ENCODE results near the gene NPEPL1.

Gene NPEPL1

GRCh38 chr20:58669287-58670006, 23.2 kb upstream of the NPEPL1 start:
- H4K91ac ChIP-seq (ENCODE audit: low read depth, low read length, poor library complexity), result no peak overlapping the region
- no peak overlapping the region for H2AFZ ChIP-seq (ENCODE audit: low read length)
- H2BK15ac ChIP-seq (ENCODE audit: low read length), result no peak overlapping the region
- peaks cover 0 to 2% (median 0%) of the 10 kb centered on the region in 3 experiments for H3K27me3 ChIP-seq (ENCODE audit: control insufficient read depth in 3 of 3, insufficient read depth in 3 of 3, low read depth in 1 of 3, low read length in 3 of 3)
- no peak overlapping the region for H3K14ac ChIP-seq (ENCODE audit: low read length)
- H2AK5ac ChIP-seq (ENCODE audit: low read depth, low read length), result no peak overlapping the region
- peak overlapping the region; percentile 81 for H3K18ac ChIP-seq (ENCODE audit: low read length)
- DNase-seq (ENCODE audit: low spot score), result no peak
- H3K27ac ChIP-seq (replicated peaks; ENCODE audit: low read length), result no peak overlapping the region
- no CpG with 5 or more reads among the region's 16 CpGs for WGBS, 2 donors (ENCODE audit: extremely low coverage in 2 of 2, insufficient read length in 2 of 2, insufficient replicate concordance in 1 of 2)
- no peaks in the 10 kb centered on the region for H3K9me3 ChIP-seq (replicated peaks in 1 of 2; ENCODE audit: control insufficient read depth in 2 of 2, insufficient read depth in 1 of 2, low read depth in 1 of 2, low read length in 2 of 2)
- H2BK12ac ChIP-seq (ENCODE audit: low read length), result no peak overlapping the region
- peaks cover 4% of the 10 kb centered on the region for H3K79me1 ChIP-seq (ENCODE audit: low read depth, low read length)
- no peak overlapping the region for H2BK5ac ChIP-seq (ENCODE audit: low read length)
- no peak overlapping the region for H3K4ac ChIP-seq (ENCODE audit: low read length)
- H3K36me3 ChIP-seq (replicated peaks in 1 of 2; ENCODE audit: control insufficient read depth in 2 of 2, insufficient read depth in 2 of 2, low read length in 2 of 2), result peaks cover 13 to 86% of the 10 kb centered on the region in 2 donors
- H3K9ac ChIP-seq (ENCODE audit: low read depth, low read length, poor library complexity), result no peak overlapping the region
- H3K4me1 ChIP-seq (ENCODE audit: control insufficient read depth in 2 of 2, insufficient read depth in 1 of 2, low read depth in 1 of 2, low read length in 2 of 2), result peaks cover 0 to 7% of the 10 kb centered on the region in 2 donors
- H3K23ac ChIP-seq (ENCODE audit: low read depth, low read length, poor library complexity), result no peak overlapping the region
- H4K8ac ChIP-seq (ENCODE audit: low read depth, low read length), result no peak overlapping the region
- no peak overlapping the region for H3K4me3 ChIP-seq (ENCODE audit: low read length in 2 of 2)
- H3K4me2 ChIP-seq (ENCODE audit: insufficient read depth, low read length, poor library complexity, severe bottlenecking), result no peak overlapping the region
- H2BK120ac ChIP-seq (ENCODE audit: low read depth, low read length), result no peak overlapping the region

GRCh38 chr20:58670102-58670501, 22.5 kb upstream of the NPEPL1 start:
- Histone ChIP-seq H3K36me3 (replicated peaks in 1 of 2; ENCODE audit: control insufficient read depth in 2 of 2, insufficient read depth in 2 of 2, low read length in 2 of 2) (peaks cover 13 to 87% of the 10 kb centered on the region in 2 donors), H3K4me1 (ENCODE audit: control insufficient read depth in 2 of 2, insufficient read depth in 1 of 2, low read depth in 1 of 2, low read length in 2 of 2) (peaks cover 0 to 7% of the 10 kb centered on the region in 2 donors), H2BK120ac (ENCODE audit: low read depth, low read length) (no peak overlapping the region), H3K27me3 (ENCODE audit: control insufficient read depth in 3 of 3, insufficient read depth in 3 of 3, low read depth in 1 of 3, low read length in 3 of 3) (peaks cover 0 to 2% (median 0%) of the 10 kb centered on the region in 3 experiments), H2AFZ (ENCODE audit: low read length) (no peak overlapping the region), H3K4me2 (ENCODE audit: insufficient read depth, low read length, poor library complexity, severe bottlenecking) (no peak overlapping the region), H3K23ac (ENCODE audit: low read depth, low read length, poor library complexity) (no peak overlapping the region), H2AK5ac (ENCODE audit: low read depth, low read length) (no peak overlapping the region), H2BK12ac (ENCODE audit: low read length) (no peak overlapping the region), H3K4ac (ENCODE audit: low read length) (no peak overlapping the region), H3K9ac (ENCODE audit: low read depth, low read length, poor library complexity) (no peak overlapping the region), H4K8ac (ENCODE audit: low read depth, low read length) (no peak overlapping the region), H4K91ac (ENCODE audit: low read depth, low read length, poor library complexity) (no peak overlapping the region), H3K18ac (ENCODE audit: low read length) (no peak overlapping the region), H3K79me1 (ENCODE audit: low read depth, low read length) (peaks cover 4% of the 10 kb centered on the region), H2BK15ac (ENCODE audit: low read length) (no peak overlapping the region), H2BK5ac (ENCODE audit: low read length) (no peak overlapping the region), H3K14ac (ENCODE audit: low read length) (no peak overlapping the region), H3K4me3 (ENCODE audit: low read length in 2 of 2) (no peak overlapping the region), H3K9me3 (replicated peaks in 1 of 2; ENCODE audit: control insufficient read depth in 2 of 2, insufficient read depth in 1 of 2, low read depth in 1 of 2, low read length in 2 of 2) (no peaks in the 10 kb centered on the region), H3K27ac (replicated peaks; ENCODE audit: low read length) (no peak overlapping the region)
- DNase-seq (ENCODE audit: low spot score), result no peak
- WGBS, 2 donors (ENCODE audit: extremely low coverage in 2 of 2, insufficient read length in 2 of 2, insufficient replicate concordance in 1 of 2), result no CpG with 5 or more reads among the region's 1 CpG

- Histone ChIP-seq H3K4me3 (ENCODE audit: low read length in 2 of 2) (no peak overlapping the region), H3K79me1 (ENCODE audit: low read depth, low read length) (peaks cover 4% of the 10 kb centered on the region), H2BK15ac (ENCODE audit: low read length) (no peak overlapping the region), H4K8ac (ENCODE audit: low read depth, low read length) (no peak overlapping the region), H2AK5ac (ENCODE audit: low read depth, low read length) (no peak overlapping the region), H3K4me2 (ENCODE audit: insufficient read depth, low read length, poor library complexity, severe bottlenecking) (no peak overlapping the region), H3K27me3 (ENCODE audit: control insufficient read depth in 3 of 3, insufficient read depth in 3 of 3, low read depth in 1 of 3, low read length in 3 of 3) (peaks cover 0 to under 1% (median 0%) of the 10 kb centered on the region in 3 experiments), H3K27ac (replicated peaks; ENCODE audit: low read length) (no peak overlapping the region), H3K4me1 (ENCODE audit: control insufficient read depth in 2 of 2, insufficient read depth in 1 of 2, low read depth in 1 of 2, low read length in 2 of 2) (peaks cover 0 to 7% of the 10 kb centered on the region in 2 donors), H2BK12ac (ENCODE audit: low read length) (no peak overlapping the region), H2BK120ac (ENCODE audit: low read depth, low read length) (no peak overlapping the region), H4K91ac (ENCODE audit: low read depth, low read length, poor library complexity) (no peak overlapping the region), H3K9me3 (replicated peaks in 1 of 2; ENCODE audit: control insufficient read depth in 2 of 2, insufficient read depth in 1 of 2, low read depth in 1 of 2, low read length in 2 of 2) (no peaks in the 10 kb centered on the region), H3K36me3 (replicated peaks in 1 of 2; ENCODE audit: control insufficient read depth in 2 of 2, insufficient read depth in 2 of 2, low read length in 2 of 2) (peaks cover 17 to 90% of the 10 kb centered on the region in 2 donors), H3K9ac (ENCODE audit: low read depth, low read length, poor library complexity) (no peak overlapping the region), H3K4ac (ENCODE audit: low read length) (no peak overlapping the region), H2BK5ac (ENCODE audit: low read length) (no peak overlapping the region), H3K23ac (ENCODE audit: low read depth, low read length, poor library complexity) (no peak overlapping the region), H2AFZ (ENCODE audit: low read length) (no peak overlapping the region), H3K14ac (ENCODE audit: low read length) (no peak overlapping the region), H3K18ac (ENCODE audit: low read length) (no peak overlapping the region)
- no peak for DNase-seq (ENCODE audit: low spot score)
- no CpG with 5 or more reads among the region's 4 CpGs for WGBS, 2 donors (ENCODE audit: extremely low coverage in 2 of 2, insufficient read length in 2 of 2, insufficient replicate concordance in 1 of 2)
These were observed 21.9 kb upstream of the NPEPL1 start for GRCh38 chr20:58670659-58671058.

- H3K4ac ChIP-seq (ENCODE audit: low read length), result no peak overlapping the region
- H4K8ac ChIP-seq (ENCODE audit: low read depth, low read length), result no peak overlapping the region
- H2AK5ac ChIP-seq (ENCODE audit: low read depth, low read length), result no peak overlapping the region
- H2BK15ac ChIP-seq (ENCODE audit: low read length), result no peak overlapping the region
- H3K23ac ChIP-seq (ENCODE audit: low read depth, low read length, poor library complexity), result no peak overlapping the region
- no peak overlapping the region for H3K14ac ChIP-seq (ENCODE audit: low read length)
- H2BK120ac ChIP-seq (ENCODE audit: low read depth, low read length), result no peak overlapping the region
- no peak overlapping the region for H3K18ac ChIP-seq (ENCODE audit: low read length)
- no peaks in the 10 kb centered on the region for H3K27me3 ChIP-seq (ENCODE audit: control insufficient read depth in 3 of 3, insufficient read depth in 3 of 3, low read depth in 1 of 3, low read length in 3 of 3)
- no peak overlapping the region for H3K4me2 ChIP-seq (ENCODE audit: insufficient read depth, low read length, poor library complexity, severe bottlenecking)
- peaks cover 17 to 91% of the 10 kb centered on the region in 2 donors for H3K36me3 ChIP-seq (replicated peaks in 1 of 2; ENCODE audit: control insufficient read depth in 2 of 2, insufficient read depth in 2 of 2, low read length in 2 of 2)
- H2AFZ ChIP-seq (ENCODE audit: low read length), result no peak overlapping the region
- H3K79me1 ChIP-seq (ENCODE audit: low read depth, low read length), result peaks cover 2% of the 10 kb centered on the region
- no peak overlapping the region for H3K9ac ChIP-seq (ENCODE audit: low read depth, low read length, poor library complexity)
- H3K4me1 ChIP-seq (ENCODE audit: control insufficient read depth in 2 of 2, insufficient read depth in 1 of 2, low read depth in 1 of 2, low read length in 2 of 2), result peaks cover 0 to 7% of the 10 kb centered on the region in 2 donors
- H4K91ac ChIP-seq (ENCODE audit: low read depth, low read length, poor library complexity), result no peak overlapping the region
- no peak overlapping the region for H3K4me3 ChIP-seq (ENCODE audit: low read length in 2 of 2)
- H3K27ac ChIP-seq (replicated peaks; ENCODE audit: low read length), result no peak overlapping the region
- no peak overlapping the region for H2BK5ac ChIP-seq (ENCODE audit: low read length)
- no peak for DNase-seq (ENCODE audit: low spot score)
- no CpG with 5 or more reads among the region's 9 CpGs for WGBS, 2 donors (ENCODE audit: extremely low coverage in 2 of 2, insufficient read length in 2 of 2, insufficient replicate concordance in 1 of 2)
- H3K9me3 ChIP-seq (replicated peaks in 1 of 2; ENCODE audit: control insufficient read depth in 2 of 2, insufficient read depth in 1 of 2, low read depth in 1 of 2, low read length in 2 of 2), result no peaks in the 10 kb centered on the region
- no peak overlapping the region for H2BK12ac ChIP-seq (ENCODE audit: low read length)
These were observed 19.5 kb upstream of the NPEPL1 start for GRCh38 chr20:58673119-58673518.

Measured in neuronal stem cell (in vitro differentiated cells).